Measurements from ENCODE around the gene ARAP2.

ARAP2 gene

DNA sequence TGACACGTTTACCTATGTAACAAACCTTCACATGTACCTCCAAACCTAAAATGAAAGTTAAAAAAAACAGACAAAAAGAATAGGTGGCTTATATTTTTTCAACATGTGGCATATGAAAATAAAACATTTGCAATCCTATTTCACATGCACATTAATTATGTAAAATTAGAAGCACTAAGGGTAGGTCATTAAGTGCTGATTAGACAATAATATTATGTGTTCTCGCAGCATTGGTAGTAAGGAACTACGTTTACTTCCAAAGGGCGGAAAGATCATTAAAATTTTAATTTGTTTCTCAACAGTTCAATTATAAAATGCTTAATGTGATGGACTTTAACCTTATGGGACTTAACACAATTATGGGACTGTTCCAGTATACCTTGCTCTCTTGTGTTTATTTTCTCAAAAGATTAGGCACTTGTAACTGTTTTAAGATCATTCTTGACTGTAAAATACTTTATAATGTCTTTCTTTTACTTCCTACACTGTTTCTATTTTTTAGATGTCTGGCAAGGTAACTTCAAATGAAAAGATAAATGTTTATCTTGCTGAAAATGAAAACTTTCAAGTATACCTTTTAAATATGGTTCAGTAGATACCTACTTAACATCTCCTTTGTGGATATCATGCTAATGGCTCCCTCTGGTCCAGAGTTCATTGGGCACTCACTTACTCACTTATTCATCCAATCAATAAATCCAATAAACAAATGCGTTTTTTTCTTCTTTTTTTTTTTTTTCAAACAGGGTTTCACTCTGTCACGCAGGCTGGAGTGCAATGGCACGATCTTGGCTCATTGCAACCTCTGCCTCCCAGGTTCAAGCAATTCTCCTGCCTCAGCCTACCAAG is 202.0 kb downstream of the ARAP2 start:
- no peak for DNase-seq (ENCODE audit: low read depth)
- TF ChIP-seq CTCF (IDR thresholded peaks at IDR 0.05; ENCODE audit: low read length, missing control alignments), result no peak
- H3K4me3 ChIP-seq (replicated peaks; ENCODE audit: low read depth, low read length), result no peak overlapping the region

- DNase-seq (ENCODE audit: low read depth), result no peak
- H3K4me3 ChIP-seq (replicated peaks; ENCODE audit: low read depth, low read length), result no peak overlapping the region
- no peak for TF ChIP-seq CTCF (IDR thresholded peaks at IDR 0.05; ENCODE audit: low read length, missing control alignments)
These were observed 203.0 kb downstream of the ARAP2 start for GRCh38 chr4:36041340-36041739.

DNA sequence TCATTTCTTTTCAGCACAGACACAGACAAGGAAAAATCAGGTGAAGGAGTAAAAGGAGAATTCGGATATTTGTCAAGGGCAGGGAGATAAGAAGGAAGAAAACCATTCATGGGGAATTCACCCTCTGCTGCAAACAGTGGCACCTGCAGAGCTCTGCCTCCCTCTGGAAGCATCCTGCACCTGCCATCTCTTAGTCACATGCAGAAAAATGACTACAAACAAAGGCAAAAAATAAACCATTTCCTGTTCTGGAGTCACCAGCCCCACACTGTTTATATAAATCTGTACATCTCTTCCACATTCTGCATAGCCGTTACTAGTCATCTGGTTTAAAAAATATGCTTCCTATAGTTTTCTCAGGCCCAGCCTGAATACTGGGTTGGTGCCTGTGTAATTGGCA is 205.3 kb downstream of the ARAP2 start:
- TF ChIP-seq CTCF (IDR thresholded peaks at IDR 0.05; ENCODE audit: low read length, missing control alignments), result no peak
- DNase-seq (ENCODE audit: low read depth), result no peak

GRCh38 chr4:36038491-36038890 is 205.8 kb downstream of the ARAP2 start:
- no peak for DNase-seq (ENCODE audit: low read depth)
- no peak overlapping the region for H3K4me3 ChIP-seq (replicated peaks; ENCODE audit: low read depth, low read length)
- TF ChIP-seq CTCF (IDR thresholded peaks at IDR 0.05; ENCODE audit: low read length, missing control alignments), result no peak

More for the DNA sequence above, 205.3 kb downstream of the ARAP2 start:
- no peak overlapping the region for H3K4me3 ChIP-seq (replicated peaks; ENCODE audit: low read depth, low read length)

- TF ChIP-seq CTCF (IDR thresholded peaks at IDR 0.05; ENCODE audit: low read length, missing control alignments), result no peak
These were observed 207.2 kb downstream of the ARAP2 start for GRCh38 chr4:36037127-36037526.

GRCh38 chr4:36029951-36030350 is 214.4 kb downstream of the ARAP2 start:
- no peak for TF ChIP-seq CTCF (IDR thresholded peaks at IDR 0.05; ENCODE audit: low read length, missing control alignments)

More at GRCh38 chr4:36037127-36037526, 207.2 kb downstream of the ARAP2 start:
- no peak overlapping the region for H3K4me3 ChIP-seq (replicated peaks; ENCODE audit: low read depth, low read length)
- no peak for DNase-seq (ENCODE audit: low read depth)

DNA sequence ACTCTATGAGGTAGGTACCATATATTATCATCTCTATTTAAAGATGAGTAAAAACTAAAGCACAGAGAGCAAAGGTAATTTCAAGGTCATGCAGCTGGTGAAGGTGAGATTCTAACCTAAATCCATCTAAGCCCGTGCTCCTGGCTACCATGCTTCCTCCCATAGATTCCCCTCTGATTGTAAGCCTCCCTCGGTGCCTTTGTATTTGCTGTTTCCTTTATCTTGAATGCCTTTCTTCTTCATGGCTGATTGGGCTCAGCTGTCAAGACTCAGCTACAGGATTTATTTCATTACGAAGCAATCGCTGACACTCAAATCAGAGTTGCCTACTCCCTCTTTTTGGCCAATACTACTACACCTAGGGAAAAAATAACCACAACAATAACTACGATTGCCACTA is 217.1 kb downstream of the ARAP2 start:
- no peak overlapping the region for H3K4me3 ChIP-seq (replicated peaks; ENCODE audit: low read depth, low read length)
- no peak for DNase-seq (ENCODE audit: low read depth)
- no peak for TF ChIP-seq CTCF (IDR thresholded peaks at IDR 0.05; ENCODE audit: low read length, missing control alignments)

More at GRCh38 chr4:36029951-36030350, 214.4 kb downstream of the ARAP2 start:
- DNase-seq (ENCODE audit: low read depth), result no peak
- no peak overlapping the region for H3K4me3 ChIP-seq (replicated peaks; ENCODE audit: low read depth, low read length)
